PFSK-1 (cell line): Measurements from ENCODE around the gene CLDN4.

Experiments
- FOXP2 ChIP-seq: optimal IDR thresholded peaks from 2 replicates; pipeline ENCODE3; 2011; ENCODE audit warnings: borderline replicate concordance, control low read depth, inconsistent platforms; ENCODE audit not compliant: insufficient read depth; ENCODE audit errors: extremely low read length, extremely low read depth
- REST ChIP-seq, 2 experiments: IDR thresholded peaks; 2 replicates each; pipeline versions ENCODE4 v1.6.1 to v1.8.0; 2011 to 2012; ENCODE audit warnings: low read depth in 2 of 2, low read length in 2 of 2, control low read depth in 1 of 2, inconsistent platforms in 1 of 2, mild to moderate bottlenecking in 1 of 2, moderate library complexity in 1 of 2; ENCODE audit not compliant: insufficient read depth in 1 of 2
- SIN3A ChIP-seq: IDR thresholded peaks from 2 replicates; pipeline ENCODE4 v1.6.1; 2012; ENCODE audit warnings: mild to moderate bottlenecking, low read length, moderate library complexity, borderline replicate concordance; ENCODE audit not compliant: insufficient read depth
- TAF1 ChIP-seq: IDR thresholded peaks from 2 replicates; pipeline ENCODE4 v1.6.1; 2012; ENCODE audit warnings: low read length, control low read depth, borderline replicate concordance; ENCODE audit not compliant: insufficient read depth

DNA sequence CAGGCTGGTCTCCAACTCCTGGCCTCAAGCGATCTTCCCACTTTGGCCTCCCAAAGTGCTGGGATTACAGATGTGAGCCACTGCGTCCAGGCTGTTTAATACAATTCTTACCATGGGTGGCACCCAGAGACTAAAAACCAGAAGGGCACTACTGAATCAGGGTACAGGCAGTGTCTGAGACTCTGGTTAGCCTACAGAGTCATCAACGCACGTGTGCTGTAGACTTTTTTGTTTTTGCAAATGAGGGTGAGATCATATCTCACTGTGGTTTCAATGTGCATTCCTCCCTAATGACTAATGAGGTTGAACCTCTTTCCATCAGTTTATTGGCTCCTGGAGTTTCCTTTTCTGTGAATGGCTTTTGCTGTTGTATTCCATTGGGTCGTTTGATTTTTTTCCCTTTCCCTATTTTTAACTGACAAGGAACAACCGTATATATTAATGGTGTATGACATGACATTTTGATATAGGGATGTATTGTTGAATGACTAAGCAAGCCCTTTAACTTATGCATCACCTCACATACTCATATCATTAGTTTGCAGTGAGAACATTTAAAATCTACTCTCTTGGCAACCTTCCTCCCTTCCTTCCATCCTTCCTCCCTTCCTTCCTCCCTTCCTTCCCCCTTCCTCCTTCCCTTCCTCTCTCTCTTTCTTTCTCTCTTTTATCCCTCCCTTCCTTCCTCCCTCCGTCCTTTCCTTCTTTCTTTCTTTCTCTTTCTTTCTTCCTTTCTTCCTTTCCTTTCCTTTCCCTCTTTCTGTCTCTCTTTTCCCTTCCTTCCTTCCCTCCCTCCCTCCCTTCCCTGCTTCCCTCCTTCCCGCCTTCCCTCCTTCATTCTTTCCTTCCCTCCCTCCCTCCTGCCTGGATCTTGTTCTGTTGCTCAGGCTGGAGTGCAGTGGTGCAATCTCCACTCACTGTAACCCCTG lies 20.9 kb downstream of the CLDN4 start:
- TF ChIP-seq SIN3A (no peak), REST (IDR thresholded peaks at IDR 0.05; ENCODE audit: insufficient read depth in 1 of 2, low read depth in 2 of 2, low read length in 2 of 2) (no peak), TAF1 (no peak), FOXP2 (no peak)
